Fibroblast of the aortic adventitia (primary cell): ENCODE measurements around the gene CUL1. TPM values are rescaled to one million over a fixed set of nuclear protein-coding genes. Genes with fewer than 3 reads are reported as not detected.

Experiments used
- DNase-seq: peaks from one replicate; pipeline ENCODE4 v3.0.0-alpha.2; 2010; ENCODE audit warnings: low read depth
- H3K4me3 ChIP-seq: 2 replicates; pipeline ENCODE4 v1.5.1; 2011; ENCODE audit warnings: low read depth, mild to moderate bottlenecking, control low read depth, low read length, moderate library complexity
- total RNA-seq: library from RNA; depleted of rRNA; stranded (reverse); fragments of >200 nt; gene quantifications from 2 replicates; pipeline ENCODE4 v1.2.3, GENCODE V29; 2012; ENCODE audit warnings: low replicate concordance
- TF ChIP-seq, protein P1 (sequence below): IDR thresholded peaks from 2 replicates; pipeline ENCODE4 v1.5.1; 2011; ENCODE audit warnings: mild to moderate bottlenecking, low read length, control low read depth, inconsistent platforms; ENCODE audit not compliant: insufficient read depth

The CUL1 gene
- total RNA-seq, 1 donor: 49.0 TPM

DNA sequence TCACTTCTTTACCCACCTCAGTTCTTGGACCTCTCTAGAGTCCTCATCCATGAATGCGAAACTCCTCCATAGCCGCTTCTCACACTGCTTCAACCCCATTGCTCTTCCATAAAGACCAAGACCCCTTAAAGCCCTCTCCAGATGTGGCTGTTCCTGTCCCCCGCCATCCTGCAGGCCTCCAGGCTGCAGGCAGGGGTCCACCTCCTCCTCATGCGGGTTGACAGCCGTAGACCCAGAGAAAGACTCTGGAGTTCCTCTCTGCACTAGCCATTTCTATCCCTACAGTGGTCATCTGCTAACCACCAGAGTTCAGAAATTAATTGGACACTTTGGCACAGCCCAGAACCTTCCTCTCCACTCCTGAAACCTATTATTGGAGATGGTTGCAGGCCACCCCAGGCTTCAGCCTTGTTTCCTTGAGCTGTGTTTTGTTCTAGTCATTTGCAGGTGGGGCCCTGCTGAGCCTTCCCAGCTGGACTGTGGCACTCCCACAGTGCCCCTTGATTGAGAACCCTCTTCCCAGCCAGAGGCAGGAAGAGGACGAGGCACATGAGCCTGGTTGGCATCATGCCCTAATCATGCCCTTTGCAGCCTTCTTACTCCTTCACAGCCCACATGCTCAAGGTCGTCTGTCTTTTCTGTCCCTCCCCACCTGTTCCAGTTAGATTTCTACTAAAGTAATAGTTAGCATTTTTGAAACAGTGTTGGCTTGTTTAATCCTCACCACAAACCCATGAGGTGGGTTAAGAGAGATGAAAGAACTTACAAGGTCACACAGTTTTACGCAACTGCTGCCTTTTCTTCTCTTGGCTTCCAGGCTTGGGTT lies 23.9 kb downstream of the CUL1 start:
- TF ChIP-seq, protein P1, sequence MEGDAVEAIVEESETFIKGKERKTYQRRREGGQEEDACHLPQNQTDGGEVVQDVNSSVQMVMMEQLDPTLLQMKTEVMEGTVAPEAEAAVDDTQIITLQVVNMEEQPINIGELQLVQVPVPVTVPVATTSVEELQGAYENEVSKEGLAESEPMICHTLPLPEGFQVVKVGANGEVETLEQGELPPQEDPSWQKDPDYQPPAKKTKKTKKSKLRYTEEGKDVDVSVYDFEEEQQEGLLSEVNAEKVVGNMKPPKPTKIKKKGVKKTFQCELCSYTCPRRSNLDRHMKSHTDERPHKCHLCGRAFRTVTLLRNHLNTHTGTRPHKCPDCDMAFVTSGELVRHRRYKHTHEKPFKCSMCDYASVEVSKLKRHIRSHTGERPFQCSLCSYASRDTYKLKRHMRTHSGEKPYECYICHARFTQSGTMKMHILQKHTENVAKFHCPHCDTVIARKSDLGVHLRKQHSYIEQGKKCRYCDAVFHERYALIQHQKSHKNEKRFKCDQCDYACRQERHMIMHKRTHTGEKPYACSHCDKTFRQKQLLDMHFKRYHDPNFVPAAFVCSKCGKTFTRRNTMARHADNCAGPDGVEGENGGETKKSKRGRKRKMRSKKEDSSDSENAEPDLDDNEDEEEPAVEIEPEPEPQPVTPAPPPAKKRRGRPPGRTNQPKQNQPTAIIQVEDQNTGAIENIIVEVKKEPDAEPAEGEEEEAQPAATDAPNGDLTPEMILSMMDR: no peak
- no peak for DNase-seq
- no peak overlapping the region for H3K4me3 ChIP-seq

DNA sequence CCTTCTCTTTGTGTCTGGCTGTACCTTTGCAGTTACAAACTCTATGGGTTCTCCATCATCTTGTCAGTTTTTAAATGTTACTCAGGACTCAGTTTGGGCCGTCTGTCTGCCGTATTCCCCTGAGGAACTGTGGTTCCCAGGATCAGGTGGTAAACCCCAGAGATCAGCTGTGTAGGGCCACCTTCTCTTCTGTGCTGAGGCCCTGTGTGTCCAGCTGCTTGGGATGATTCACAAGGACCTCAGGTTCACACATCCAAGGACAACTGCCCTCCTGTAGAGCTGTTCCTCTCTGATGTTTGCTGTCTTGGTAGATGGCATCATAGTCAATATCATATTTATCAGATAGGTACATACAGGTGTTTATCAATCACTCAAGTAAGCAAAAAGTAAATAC lies 24.5 kb downstream of the CUL1 start:
- TF ChIP-seq, protein P1: no peak
- DNase-seq: no peak
- no peak overlapping the region for H3K4me3 ChIP-seq

DNA sequence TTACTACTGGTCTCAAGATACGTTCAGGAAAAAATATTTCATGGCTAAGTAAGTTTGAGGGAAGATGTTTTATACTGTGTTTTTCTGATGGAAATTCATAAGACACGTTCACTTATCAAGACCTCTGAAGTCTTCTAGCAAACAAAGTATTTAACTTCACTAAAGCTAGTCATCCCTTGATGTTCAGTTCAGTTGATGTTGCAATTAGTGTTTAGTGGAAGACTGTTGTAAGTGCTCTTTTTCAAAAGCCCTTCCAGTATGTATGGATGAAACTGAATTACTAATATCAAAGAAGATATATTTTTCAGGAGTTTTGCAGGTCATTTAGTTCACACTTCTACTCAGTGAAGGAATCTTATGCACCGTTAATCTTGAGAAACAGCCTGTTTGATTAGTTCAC lies 25.1 kb downstream of the CUL1 start:
- TF ChIP-seq, protein P1: no peak
- H3K4me3 ChIP-seq: no peak overlapping the region
- DNase-seq: no peak

DNA sequence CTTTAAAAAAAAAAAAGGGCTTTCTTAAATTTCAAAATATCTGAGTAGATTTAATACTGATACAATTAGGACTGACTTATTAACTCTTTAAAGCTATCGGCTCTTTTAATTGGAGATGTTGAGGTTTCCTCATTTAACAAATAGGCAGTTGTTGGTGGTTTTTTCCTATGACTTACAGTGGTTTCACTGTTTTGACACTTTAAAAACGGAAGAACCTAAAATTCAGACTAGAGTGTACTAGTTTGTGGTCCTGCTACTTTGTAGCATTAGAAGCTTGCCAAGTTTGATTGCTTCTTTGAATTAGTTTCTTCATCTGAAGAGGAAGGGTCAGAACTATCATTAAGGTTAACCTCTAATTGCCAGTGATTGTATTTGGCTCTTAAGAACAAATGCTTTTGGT lies 27.7 kb downstream of the CUL1 start:
- TF ChIP-seq, protein P1: no peak
- no peak overlapping the region for H3K4me3 ChIP-seq
- DNase-seq: no peak

DNA sequence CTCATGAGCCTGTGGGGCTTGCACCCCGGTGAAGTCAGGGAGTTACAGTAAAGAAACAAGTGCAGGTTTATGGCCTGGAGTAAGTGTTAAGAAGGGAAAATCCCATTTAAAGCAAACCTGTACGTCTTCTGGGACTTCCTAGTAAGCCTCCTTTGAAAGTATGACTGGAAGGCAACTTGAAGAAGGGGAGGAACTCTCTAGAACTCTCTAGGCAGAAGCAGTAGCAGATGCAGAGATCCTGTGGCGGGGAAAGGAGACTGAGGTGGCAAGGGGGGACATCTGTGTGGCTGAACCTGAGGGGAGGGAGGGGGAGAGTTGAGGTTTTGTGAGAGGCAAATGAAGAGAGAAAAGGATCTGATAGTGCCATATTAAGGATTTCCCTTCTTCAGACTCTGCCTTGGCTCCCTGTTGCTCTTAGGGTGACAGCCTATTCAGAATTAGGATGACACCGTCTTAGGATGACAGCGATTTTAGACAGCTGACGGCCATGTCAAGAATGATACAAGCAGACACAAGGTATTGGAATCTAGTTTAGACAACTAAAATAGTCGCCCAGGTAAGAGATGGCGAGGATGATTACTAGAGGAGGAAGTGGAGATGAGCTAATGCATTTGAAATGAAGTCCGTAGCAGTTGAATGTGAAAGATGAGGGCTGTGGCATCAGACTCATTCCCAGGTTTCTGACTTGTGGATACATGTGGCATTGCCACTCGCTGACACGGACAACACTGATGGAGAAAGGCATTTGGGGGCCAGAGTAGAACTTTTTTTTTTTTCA lies 29.0 kb downstream of the CUL1 start:
- no peak for DNase-seq
- TF ChIP-seq, protein P1: no peak
- H3K4me3 ChIP-seq: no peak overlapping the region

DNA sequence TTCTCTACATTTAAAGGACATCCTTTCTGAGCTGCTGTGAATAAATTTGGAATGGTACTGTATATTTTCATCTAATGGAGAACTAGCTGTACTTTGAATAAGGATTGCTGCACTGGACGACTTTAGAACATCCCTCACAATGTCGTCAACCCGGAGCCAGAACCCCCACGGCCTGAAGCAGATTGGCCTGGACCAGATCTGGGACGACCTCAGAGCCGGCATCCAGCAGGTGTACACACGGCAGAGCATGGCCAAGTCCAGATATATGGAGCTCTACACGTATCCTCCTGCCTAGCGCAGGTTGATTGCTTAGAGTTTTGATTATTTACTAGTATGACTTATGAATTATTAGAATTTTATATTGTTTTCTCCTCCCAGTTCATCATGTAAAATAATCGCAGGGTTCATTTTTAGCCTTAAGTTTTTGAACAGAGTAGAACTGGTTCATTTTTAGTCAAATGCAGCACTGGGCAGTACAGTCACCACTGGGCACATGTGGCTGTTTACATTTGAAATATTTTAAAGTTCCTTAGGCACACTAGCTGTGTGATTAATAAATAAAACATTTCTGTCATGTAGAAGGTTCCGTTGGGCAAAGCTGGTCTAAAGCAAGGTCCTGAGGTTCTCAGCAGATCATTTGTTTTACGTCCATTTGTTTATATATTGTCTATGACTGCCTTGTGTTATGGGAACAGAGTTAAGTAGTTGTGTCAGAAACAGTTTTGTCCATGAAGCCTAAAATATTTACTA lies 31.5 kb downstream of the CUL1 start:
- TF ChIP-seq, protein P1: no peak
- no peak overlapping the region for H3K4me3 ChIP-seq
- DNase-seq: peak; percentile 40
